LNCaP clone FGC (cell line): ENCODE data around the gene ATCAY.

Experiments used
- DNase-seq: peaks from one replicate; pipeline ENCODE4 v3.0.0-alpha.2; 2011; ENCODE audit warnings: low read depth
- H3K4me3 ChIP-seq: 2 replicates; pipeline ENCODE4 v1.5.1; 2011; ENCODE audit warnings: mild to moderate bottlenecking, low read depth, low read length, control low read depth
- TF ChIP-seq, protein P1 (sequence below): IDR thresholded peaks from 2 replicates; pipeline ENCODE4 v1.5.1; 2012; ENCODE audit warnings: mild to moderate bottlenecking; ENCODE audit not compliant: control insufficient read depth, insufficient read depth; ENCODE audit errors: extremely low read depth

ATCAY gene

DNA sequence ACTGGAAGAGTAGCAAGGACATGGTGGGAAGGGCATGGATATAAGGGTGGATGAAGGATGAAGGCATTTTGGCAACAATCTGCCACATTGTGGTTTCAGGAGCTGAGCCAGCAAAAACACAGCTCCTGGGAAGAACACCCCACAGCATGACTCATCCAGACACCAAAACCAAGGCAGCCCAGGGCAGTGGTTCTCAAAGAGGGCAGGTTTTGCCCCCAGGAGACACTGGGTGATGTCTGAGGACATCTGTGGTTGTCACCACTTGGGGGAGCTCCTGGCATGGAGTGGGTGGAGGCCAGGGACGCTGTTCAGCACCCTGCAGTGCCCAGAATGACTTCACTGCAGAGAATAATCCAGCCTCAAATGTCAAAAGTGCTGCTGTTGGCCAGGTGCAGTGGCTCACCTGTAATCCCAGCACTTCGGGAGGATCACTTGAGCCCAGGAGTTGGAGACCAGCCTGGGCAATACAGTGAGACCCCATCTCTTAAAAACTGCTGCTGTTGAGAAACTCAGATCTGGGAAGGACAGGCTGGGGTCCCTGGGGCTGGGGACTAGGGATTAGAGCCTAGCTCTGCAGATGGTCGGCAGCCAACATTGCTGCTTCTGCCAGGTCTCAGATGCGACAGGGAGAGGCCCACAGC, 27.8 kb upstream of the ATCAY start:
- TF ChIP-seq, protein P1, sequence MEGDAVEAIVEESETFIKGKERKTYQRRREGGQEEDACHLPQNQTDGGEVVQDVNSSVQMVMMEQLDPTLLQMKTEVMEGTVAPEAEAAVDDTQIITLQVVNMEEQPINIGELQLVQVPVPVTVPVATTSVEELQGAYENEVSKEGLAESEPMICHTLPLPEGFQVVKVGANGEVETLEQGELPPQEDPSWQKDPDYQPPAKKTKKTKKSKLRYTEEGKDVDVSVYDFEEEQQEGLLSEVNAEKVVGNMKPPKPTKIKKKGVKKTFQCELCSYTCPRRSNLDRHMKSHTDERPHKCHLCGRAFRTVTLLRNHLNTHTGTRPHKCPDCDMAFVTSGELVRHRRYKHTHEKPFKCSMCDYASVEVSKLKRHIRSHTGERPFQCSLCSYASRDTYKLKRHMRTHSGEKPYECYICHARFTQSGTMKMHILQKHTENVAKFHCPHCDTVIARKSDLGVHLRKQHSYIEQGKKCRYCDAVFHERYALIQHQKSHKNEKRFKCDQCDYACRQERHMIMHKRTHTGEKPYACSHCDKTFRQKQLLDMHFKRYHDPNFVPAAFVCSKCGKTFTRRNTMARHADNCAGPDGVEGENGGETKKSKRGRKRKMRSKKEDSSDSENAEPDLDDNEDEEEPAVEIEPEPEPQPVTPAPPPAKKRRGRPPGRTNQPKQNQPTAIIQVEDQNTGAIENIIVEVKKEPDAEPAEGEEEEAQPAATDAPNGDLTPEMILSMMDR = no peak
- H3K4me3 ChIP-seq = no peak overlapping the region
- no peak for DNase-seq

GRCh38 chr19:3855320-3855719, 25.2 kb upstream of the ATCAY start:
- TF ChIP-seq, protein P1 = no peak
- no peak overlapping the region for H3K4me3 ChIP-seq
- DNase-seq = no peak

GRCh38 chr19:3857449-3858003, 23.0 kb upstream of the ATCAY start:
- H3K4me3 ChIP-seq = no peak overlapping the region
- peak; percentile 7 for DNase-seq
- TF ChIP-seq, protein P1 = no peak

DNA sequence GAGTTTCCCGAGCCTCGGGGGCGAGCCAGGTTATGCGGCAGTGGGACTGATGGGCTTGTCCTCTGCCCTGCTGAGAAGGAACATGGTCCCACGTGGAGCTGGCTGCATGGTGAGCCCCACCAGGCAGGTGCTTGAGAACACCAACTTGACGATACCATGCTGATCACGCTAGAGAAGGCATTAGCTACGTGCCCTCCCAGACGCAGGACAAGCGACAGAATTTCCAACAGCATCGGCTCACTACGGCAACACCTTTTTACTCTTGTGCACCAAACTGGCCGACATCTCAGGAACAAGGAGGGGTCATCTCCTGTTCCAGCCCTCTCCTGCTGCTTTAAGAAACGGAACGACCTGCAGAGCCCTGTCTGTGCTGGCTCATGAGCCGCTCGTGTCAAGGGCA, 20.0 kb upstream of the ATCAY start:
- no peak for DNase-seq
- H3K4me3 ChIP-seq = no peak overlapping the region
- TF ChIP-seq, protein P1 = no peak

- DNase-seq = no peak
- no peak overlapping the region for H3K4me3 ChIP-seq
- TF ChIP-seq, protein P1 = no peak
These were observed 17.5 kb upstream of the ATCAY start for GRCh38 chr19:3862826-3863500.

DNA sequence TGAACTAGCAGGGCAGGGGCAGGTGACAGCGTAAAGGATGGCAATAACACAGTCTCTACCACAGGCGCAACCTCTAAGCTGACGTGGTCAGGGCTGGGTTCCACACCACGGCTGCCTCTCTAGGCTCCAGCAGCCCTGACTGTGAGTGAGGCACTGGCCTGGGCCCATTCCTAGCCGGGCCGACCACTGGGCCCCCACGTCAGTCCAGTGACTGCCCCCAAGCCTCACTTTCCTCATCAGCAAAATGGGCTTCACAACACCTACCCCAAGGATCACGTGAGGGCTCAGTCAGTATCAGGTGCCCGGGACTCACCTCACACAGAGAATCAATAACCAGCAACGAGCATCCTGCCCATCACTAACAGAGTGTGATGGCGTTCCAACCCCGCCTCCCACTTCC, 16.8 kb upstream of the ATCAY start:
- TF ChIP-seq, protein P1 = no peak
- no peak overlapping the region for H3K4me3 ChIP-seq
- DNase-seq = no peak
